Kidney epithelial cell (primary cell): Measurements from ENCODE around the gene GNB5. TPM values are rescaled to one million over a fixed set of nuclear protein-coding genes. Genes with fewer than 3 reads are reported as not detected.
A peak's percentile ranks its signal among the peaks of the same experiment; 100 is the strongest.

Source experiments
- DNase-seq: peaks from one replicate; pipeline ENCODE4 v3.0.0-alpha.2; 2010; ENCODE audit warnings: low read depth
- H3K27me3 ChIP-seq: 2 replicates; pipeline ENCODE4 v1.6.0; 2011; ENCODE audit warnings: low read length; ENCODE audit not compliant: control insufficient read depth, insufficient read depth
- H3K36me3 ChIP-seq: 2 replicates; pipeline ENCODE4 v1.5.1; 2011; ENCODE audit warnings: low read length; ENCODE audit not compliant: control insufficient read depth, insufficient read depth
- H3K4me3 ChIP-seq: 2 replicates; pipeline ENCODE4 v1.5.1; 2011; ENCODE audit warnings: low read depth, mild to moderate bottlenecking, control low read depth, low read length
- CTCF ChIP-seq: IDR thresholded peaks from 2 replicates; pipeline ENCODE4 v1.5.1; 2011; ENCODE audit warnings: mild to moderate bottlenecking, moderate library complexity, low read length, control low read depth, inconsistent platforms; ENCODE audit not compliant: insufficient read depth, poor library complexity, severe bottlenecking
- total RNA-seq: library from RNA; depleted of rRNA; stranded (reverse); fragments of >200 nt; gene quantifications from 2 replicates; pipeline ENCODE4 v1.2.3, GENCODE V29; 2015

GNB5 gene
- total RNA-seq, 1 donor from 2014 or later, result 46.7 TPM

DNA sequence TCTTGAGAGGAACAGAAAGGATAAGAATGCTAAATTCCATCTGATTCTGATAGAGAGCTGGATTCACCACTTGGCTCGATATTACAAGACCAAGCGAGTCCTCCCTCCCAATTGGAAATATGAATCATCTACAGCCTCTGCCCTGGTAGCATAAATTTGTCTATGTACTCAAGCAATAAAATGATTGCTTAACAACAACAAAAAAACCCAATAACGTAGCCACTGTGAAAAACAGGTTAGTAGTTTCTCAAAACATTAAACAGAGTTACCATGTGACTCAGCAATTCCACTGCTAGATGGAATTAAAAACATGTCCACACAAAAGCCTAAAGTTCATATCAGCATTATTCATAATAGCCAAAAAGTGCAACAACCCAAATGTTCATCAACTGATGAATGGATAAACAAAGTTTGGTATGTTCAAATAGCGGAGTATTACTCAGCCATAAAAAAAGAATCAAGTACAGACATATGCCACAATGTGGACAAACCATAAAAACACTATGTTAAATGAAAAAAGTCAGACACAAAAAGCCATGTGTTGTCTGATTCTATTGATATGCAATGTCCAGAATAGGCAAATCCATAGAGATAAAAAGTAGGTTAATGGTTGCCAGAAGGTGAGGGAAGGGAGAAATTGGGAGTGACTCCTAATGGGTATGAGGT is 95.5 kb downstream of the GNB5 start:
- TF ChIP-seq CTCF, result no peak

GRCh38 chr15:52094811-52095584 is 96.2 kb downstream of the GNB5 start:
- no peak for DNase-seq
- Histone ChIP-seq H3K36me3 (no peaks in the 10 kb centered on the region), H3K27me3 (no peaks in the 10 kb centered on the region), H3K4me3 (no peak overlapping the region)
- no peak for TF ChIP-seq CTCF

More for the DNA sequence above, 95.5 kb downstream of the GNB5 start:
- DNase-seq, result no peak
- Histone ChIP-seq H3K27me3 (no peaks in the 10 kb centered on the region), H3K36me3 (no peaks in the 10 kb centered on the region), H3K4me3 (no peak overlapping the region)

DNA sequence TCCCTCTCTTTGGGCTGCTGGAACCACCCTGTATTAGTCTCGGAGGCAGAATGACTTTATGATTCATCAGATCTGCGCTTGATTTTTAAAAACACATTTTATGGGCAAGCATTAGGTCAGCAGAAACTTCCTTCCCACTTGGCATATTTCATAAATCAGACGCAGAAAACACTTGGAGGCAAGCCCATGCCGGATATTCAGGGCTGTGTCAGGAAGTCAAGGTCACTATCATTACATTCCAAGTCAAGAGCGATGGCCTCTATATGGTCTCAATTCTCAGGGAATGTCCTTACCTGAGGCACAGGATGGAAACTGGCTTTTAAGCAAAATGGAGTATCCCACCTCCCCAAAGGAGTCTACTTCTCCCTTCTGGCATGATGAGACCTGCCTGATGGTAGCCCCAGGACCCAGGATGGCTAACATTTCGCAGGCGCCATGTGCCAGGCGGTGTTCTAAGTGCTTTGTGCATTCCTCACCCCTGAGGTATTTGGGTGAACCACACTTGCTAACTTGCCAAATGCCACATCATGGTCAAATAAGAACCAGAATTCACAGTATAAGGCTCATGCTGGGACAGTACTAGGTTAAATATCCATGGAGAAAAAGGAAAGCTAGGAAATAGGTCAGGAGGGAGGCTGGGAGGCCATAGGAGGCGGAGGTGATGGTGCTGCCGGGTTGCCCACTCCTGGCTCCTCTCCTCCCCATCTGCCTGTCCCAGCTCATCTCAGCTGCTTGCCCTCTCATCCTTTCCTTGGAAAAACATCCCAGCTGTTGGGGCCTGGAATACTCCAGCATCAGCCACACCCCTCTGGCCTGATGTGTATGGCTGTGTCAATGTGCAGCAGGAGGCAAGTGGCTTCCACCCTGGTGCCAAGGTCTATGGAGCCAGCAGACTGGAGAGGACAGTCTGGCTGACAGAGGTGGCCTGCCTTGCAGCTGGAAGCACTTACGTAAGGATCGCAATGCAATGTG is 97.4 kb downstream of the GNB5 start:
- H3K4me3 ChIP-seq, result no peak overlapping the region
- no peaks in the 10 kb centered on the region for H3K27me3 ChIP-seq
- peak; percentile 34 for DNase-seq
- TF ChIP-seq CTCF, result no peak
- no peaks in the 10 kb centered on the region for H3K36me3 ChIP-seq

DNA sequence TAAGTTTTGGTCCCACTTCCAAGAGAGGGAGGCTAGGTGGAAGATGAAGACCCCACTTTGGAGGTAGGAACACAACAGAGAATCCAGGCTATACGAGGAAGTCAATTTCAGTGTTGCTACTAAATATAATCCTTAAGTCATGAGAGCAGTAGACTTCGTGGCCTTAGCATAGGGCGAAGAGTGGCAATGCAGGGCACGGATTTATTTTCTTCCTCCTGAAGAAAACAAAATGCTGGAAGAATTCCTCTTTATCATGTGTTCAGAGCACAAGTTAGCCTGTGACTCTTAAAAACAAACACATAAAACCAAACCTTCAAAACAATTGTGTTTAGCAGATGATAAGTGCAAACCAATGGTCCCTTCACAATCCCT is 98.0 kb downstream of the GNB5 start:
- Histone ChIP-seq H3K27me3 (no peaks in the 10 kb centered on the region), H3K36me3 (no peaks in the 10 kb centered on the region), H3K4me3 (no peak overlapping the region)
- no peak for DNase-seq
- TF ChIP-seq CTCF, result no peak

- Histone ChIP-seq H3K4me3 (no peak overlapping the region), H3K36me3 (no peaks in the 10 kb centered on the region), H3K27me3 (no peaks in the 10 kb centered on the region)
- TF ChIP-seq CTCF, result no peak
- DNase-seq, result no peak
These were observed 101.0 kb downstream of the GNB5 start for GRCh38 chr15:52090193-52090592.
